Stimulated activated CD8-positive, alpha-beta memory T cell treated with anti-CD3 and anti-CD28 coated beads, Interleukin-7, amount 100 ng/mL, for 24 hours (primary cell): ENCODE results near the gene CDC42BPB.

Experiments used
- DNase-seq: peaks from one replicate; pipeline ENCODE4 v3.0.0-alpha.2; 2020; ENCODE audit warnings: low read depth

The CDC42BPB gene

GRCh38 chr14:103095210-103095778 is 37.9 kb upstream of the CDC42BPB start:
- no peak for DNase-seq

- DNase-seq: no peak
Observed at GRCh38 chr14:103094406-103095209, 37.3 kb upstream of the CDC42BPB start, which contains the start of gene EXOC3L4. TSS of gene EXOC3L4 (plus strand) at chr14:103094725. CDS start at chr14:103100220, 5,495 bp downstream.

GRCh38 chr14:103093856-103094405 is 36.6 kb upstream of the CDC42BPB start:
- no peak for DNase-seq

GRCh38 chr14:103091883-103092222 is 34.5 kb upstream of the CDC42BPB start:
- DNase-seq: no peak

- DNase-seq: peak; percentile 50
Observed at GRCh38 chr14:103091041-103091882, 33.9 kb upstream of the CDC42BPB start.

- DNase-seq: no peak
Observed at GRCh38 chr14:103090481-103091020, 33.2 kb upstream of the CDC42BPB start.

GRCh38 chr14:103089386-103090335 is 32.3 kb upstream of the CDC42BPB start:
- DNase-seq: no peak

- no peak for DNase-seq
Observed at GRCh38 chr14:103088921-103089320, 31.6 kb upstream of the CDC42BPB start.

- no peak for DNase-seq
Observed at GRCh38 chr14:103087343-103087835, 30.0 kb upstream of the CDC42BPB start.

- no peak for DNase-seq
Observed at GRCh38 chr14:103086771-103087342, 29.5 kb upstream of the CDC42BPB start.

- DNase-seq: no peak
Observed at GRCh38 chr14:103085106-103086091, 28.1 kb upstream of the CDC42BPB start.

GRCh38 chr14:103084021-103084919 is 26.9 kb upstream of the CDC42BPB start, which contains the start of gene LBHD2:
TSS of gene LBHD2 (plus strand) at chr14:103084210. CDS start at chr14:103086013, 1,803 bp downstream.
- no peak for DNase-seq

GRCh38 chr14:103081951-103082350 is 24.6 kb upstream of the CDC42BPB start:
- DNase-seq: no peak

- DNase-seq: no peak
Observed at GRCh38 chr14:103078860-103079587, 21.7 kb upstream of the CDC42BPB start.

- DNase-seq: peak; percentile 41
Observed at GRCh38 chr14:103078420-103078749, 21.0 kb upstream of the CDC42BPB start.

- no peak for DNase-seq
Observed at GRCh38 chr14:103074729-103075367, 17.5 kb upstream of the CDC42BPB start.
